A549 (cell line): ENCODE data around the gene SPATA9.

Experiments used
- CHD2 ChIP-seq: fragments of 150-350 bp; IDR thresholded peaks from 2 replicates; pipeline ENCODE4 v1.6.1; 2014; ENCODE audit warnings: low read length; ENCODE audit not compliant: partially characterized antibody
- JUN ChIP-seq, 2 experiments: fragments of >200 bp; sonication (Bioruptor Twin); formaldehyde crosslinking; IDR thresholded peaks; 2 replicates in 1 of 2; 3 replicates in 1 of 2; pipeline ENCODE4 v1.6.1; 2016 to 2017
- POLR2A ChIP-seq: IDR thresholded peaks from 2 replicates; pipeline ENCODE4 v1.6.1; 2012; ENCODE audit warnings: mild to moderate bottlenecking, low read length
- SMC3 ChIP-seq: fragments of >200 bp; sonication (Bioruptor Twin); formaldehyde crosslinking; IDR thresholded peaks from 3 replicates; pipeline ENCODE4 v1.6.1; 2018; ENCODE audit warnings: inconsistent platforms
- TF ChIP-seq, protein P1 (sequence below): fragments of >200 bp; sonication (Bioruptor Twin); formaldehyde crosslinking; IDR thresholded peaks from 3 replicates; pipeline ENCODE4 v1.5.1; 2016
- TF ChIP-seq, protein P2 (sequence below): IDR thresholded peaks from 2 replicates; pipeline ENCODE4 v1.6.1; 2012

DNA sequence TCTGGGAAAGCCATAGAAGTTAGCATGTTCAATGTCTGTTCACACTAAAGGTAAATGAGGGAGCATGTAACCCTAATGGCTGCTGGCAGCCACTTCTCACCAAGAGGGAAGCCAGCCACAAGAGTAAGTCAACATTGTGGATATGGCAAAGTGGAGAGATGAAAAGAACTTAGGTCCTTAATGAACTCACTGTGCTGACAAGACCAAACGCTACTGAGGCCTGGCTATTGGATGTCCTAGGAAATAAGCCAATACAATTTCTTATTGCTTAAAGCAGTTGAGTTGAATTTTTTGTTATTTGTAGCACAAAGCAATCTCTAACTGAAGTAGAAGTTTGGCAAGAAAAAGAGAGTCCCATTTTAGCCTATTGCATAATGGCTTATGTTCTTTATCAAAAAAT lies 56.1 kb downstream of the SPATA9 start:
- TF ChIP-seq, protein P1, sequence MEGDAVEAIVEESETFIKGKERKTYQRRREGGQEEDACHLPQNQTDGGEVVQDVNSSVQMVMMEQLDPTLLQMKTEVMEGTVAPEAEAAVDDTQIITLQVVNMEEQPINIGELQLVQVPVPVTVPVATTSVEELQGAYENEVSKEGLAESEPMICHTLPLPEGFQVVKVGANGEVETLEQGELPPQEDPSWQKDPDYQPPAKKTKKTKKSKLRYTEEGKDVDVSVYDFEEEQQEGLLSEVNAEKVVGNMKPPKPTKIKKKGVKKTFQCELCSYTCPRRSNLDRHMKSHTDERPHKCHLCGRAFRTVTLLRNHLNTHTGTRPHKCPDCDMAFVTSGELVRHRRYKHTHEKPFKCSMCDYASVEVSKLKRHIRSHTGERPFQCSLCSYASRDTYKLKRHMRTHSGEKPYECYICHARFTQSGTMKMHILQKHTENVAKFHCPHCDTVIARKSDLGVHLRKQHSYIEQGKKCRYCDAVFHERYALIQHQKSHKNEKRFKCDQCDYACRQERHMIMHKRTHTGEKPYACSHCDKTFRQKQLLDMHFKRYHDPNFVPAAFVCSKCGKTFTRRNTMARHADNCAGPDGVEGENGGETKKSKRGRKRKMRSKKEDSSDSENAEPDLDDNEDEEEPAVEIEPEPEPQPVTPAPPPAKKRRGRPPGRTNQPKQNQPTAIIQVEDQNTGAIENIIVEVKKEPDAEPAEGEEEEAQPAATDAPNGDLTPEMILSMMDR, result no peak
- TF ChIP-seq, protein P2, sequence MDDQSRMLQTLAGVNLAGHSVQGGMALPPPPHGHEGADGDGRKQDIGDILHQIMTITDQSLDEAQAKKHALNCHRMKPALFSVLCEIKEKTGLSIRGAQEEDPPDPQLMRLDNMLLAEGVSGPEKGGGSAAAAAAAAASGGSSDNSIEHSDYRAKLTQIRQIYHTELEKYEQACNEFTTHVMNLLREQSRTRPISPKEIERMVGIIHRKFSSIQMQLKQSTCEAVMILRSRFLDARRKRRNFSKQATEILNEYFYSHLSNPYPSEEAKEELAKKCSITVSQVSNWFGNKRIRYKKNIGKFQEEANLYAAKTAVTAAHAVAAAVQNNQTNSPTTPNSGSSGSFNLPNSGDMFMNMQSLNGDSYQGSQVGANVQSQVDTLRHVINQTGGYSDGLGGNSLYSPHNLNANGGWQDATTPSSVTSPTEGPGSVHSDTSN, result no peak
- TF ChIP-seq SMC3 (no peak), JUN (IDR thresholded peaks at IDR 0.05) (no peak), POLR2A (no peak), CHD2 (no peak)
